ENCODE results near the gene ISM1. TPM values are rescaled to one million over a fixed set of nuclear protein-coding genes. Genes with fewer than 3 reads are reported as not detected.

ISM1 gene
- total RNA-seq (2022; extraction: Qiagen RNA extraction) = 0.09 to 0.24 TPM (median 0.17 TPM) in 5 replicates

GRCh38 chr20:13220904-13221297, at the start of gene ISM1:
Gene ISM1 (plus strand): TSS chr20:13221274. CDS start chr20:13221777, 503 bp downstream.

Other genes starting within 250 kb of the ISM1 start
- 0.01 to 0.12 TPM (median 0.09 TPM) in 3 of 5 replicates, not detected in the others for gene SPTLC3, start 212.3 kb upstream of the ISM1 start, total RNA-seq (2022; extraction: Qiagen RNA extraction)

Measured in A549 treated with Hydrocortisone at 1 μM for 4 hours (cell line).